ENCODE data around the gene FBXL7.
"Not testable (repeated sequence)": the region's sequence is repeated elsewhere in the genome, so short reads cannot be mapped to it uniquely, and the experiment has no call there.

FBXL7 gene

DNA sequence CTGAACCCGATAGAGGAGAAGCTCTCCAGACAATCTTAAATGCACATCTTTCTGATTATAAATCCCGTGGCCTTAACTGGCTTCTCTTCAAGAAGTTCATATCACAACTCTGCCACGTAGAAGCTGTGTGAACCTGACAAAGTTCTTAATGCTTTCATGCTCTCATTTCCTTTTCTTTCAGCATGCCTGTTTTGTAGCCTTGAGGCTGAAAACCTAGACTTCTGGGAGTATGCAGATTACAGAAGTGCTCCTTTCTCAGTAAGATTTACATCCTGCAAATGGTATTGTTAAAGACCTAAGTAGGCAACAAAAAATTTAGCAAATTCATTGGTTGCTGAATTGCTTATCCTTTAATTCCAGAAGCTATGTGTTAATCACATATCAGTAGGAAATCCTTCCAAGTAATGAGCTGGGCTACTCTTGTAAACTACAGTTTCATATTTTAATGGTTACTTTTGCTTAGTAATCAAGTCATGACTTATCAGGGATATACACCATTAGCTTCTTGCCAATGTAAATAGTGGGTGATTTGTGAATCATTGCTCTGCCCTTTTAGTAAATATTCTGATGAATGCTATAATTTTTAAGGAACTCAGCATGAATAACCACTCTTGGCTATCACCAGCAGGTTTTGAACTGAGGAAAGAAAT lies 334.7 kb downstream of the FBXL7 start:
- no peak for DNase-seq

DNA sequence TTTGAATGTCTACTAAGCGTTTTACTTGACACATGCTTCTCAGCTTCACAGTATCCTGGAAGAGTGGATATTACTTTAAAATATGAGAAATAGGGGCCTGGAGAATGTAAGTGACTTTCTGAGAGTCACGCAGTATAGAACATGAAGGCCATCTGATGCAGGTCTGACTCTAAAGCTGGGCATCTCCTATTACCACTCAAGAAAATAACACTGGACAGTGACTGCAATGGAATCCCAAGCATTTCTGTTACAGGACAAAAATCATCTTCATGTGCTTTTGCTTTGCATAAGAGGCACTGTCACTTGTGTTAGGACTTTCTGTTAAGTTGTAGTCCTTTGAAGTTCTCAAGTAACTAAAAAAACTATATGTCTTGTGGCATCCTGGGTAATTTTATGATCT lies 335.5 kb downstream of the FBXL7 start:
- no peak for DNase-seq

DNA sequence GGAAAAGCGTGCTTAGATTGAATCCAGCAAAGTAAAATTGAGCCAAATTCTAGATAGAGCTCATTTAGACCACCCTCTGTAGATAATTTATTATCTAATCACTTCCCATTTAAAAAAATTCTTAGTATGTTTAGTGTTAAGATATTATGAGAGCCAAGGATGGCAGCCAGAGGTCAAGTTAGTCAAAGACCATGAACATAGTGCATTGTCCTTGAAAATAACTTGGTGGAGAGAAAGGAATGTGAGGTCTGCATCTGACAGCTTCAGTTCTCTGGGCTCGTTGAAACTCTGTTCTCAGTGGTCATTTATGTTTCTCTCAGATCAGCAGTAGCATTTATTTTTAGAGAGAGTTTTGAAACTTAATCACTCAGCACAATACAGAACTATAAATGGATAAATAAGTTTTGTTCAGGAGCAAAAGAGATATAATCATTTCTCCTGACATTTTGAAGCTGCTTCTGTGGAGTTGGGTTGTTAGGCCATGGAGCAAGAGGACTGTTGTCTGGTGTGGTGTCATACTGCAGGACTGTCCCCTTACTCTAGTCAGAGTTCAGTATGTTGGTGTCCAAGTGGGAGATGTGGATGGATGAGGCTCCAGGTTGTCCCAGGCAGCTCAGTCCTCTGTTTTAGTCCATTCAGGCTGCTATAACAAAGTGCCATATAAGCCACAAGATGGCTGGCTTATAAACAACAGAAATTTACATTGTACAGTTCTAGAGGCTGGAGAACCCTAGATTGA lies 337.7 kb downstream of the FBXL7 start:
- no peak for DNase-seq

DNA sequence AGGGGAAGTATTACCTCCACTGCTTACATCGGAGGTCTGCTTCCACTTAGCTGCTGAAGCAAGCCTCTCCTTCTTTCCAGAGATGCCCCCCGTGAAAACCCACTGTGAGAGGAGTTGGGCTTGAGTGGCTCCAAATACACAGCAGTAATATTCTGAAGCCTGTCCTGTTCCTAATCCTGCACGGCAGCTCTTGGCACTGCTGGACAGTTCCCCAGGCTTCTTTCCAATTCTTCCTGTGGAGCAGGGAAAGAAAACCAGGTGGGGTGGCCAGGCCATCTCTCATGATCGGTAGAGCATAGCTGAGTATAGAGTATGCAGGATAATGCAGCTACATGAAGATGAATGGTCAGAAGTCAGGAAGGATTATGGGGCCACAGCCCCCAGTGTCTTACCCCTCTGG lies 344.3 kb downstream of the FBXL7 start:
- no peak for DNase-seq

DNA sequence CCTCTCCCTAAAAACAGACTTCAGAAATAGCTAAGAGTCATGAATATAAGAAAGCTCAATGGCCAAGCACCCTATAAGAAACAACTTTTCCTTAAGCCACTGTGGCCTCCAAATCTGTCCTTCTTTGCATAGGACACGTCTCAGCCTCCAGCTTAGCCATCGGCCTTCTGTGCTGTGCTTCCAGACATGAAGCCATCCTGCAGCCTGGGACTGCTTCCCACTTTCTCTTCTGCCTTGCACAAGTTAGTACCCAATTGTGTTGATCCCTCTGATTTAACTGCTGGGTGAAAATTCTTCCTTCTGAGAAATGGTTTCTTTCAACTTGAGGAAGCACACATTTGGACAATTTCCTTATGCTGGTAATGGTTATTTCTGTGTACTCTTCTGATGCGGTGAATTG lies 344.9 kb downstream of the FBXL7 start:
- DNase-seq = no peak

DNA sequence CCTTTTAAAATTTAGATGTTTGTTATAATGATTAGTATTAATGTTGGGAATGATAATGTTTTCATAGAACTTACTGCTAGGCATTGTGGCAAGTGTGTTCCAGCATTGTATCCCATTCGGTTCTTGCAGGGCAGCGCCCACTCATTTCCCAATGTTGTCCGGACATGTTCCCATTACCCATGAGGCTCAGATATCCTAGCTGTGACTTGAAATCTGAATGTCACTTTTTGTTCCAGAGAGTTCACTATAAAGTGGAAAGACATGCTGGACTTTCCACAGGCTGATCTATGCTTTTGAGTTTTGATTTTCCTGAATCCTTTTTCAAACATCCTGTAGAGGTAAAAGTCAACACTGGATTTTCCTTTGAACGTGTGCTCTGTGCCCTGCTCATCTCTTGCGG lies 350.6 kb downstream of the FBXL7 start:
- no peak for DNase-seq

DNA sequence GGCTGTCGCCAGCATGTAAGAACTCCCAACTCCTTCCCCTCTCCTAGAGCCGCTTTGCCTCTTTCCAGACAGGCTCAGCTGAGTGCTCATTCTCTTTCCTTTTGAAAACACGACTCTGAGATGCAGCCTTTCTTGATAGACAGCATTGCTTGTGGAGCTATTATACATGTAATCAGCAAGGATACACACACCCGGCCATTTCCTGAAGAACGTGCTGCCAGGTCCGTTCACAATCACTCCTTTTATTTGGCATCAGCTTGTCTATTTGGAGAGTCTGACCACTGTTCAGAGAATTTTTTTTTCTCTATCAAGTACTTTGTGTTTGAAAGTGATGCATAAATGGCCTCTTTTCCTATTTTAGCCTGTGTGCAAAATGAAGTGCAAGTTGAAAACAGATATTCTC lies 351.0 kb downstream of the FBXL7 start:
- DNase-seq = no peak

DNA sequence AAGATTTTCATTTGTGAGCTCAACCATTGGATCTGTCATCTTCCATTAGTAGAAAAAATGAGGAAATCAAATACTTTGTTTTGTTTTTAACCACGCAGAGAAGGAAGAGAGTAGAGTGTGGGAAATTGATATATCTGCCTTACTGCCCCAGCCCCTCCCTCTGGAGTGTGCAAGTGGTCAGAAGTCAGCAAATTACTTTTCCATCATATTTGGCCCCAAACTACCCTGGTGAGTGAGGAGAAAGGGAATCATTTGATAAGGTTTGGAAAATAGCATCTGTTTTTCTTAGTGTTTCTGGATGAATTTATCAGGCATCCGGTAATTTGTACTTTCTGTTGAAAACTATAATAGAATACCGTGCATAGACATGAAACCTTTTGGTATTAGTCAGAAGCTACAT lies 352.2 kb downstream of the FBXL7 start:
- DNase-seq = no peak

DNA sequence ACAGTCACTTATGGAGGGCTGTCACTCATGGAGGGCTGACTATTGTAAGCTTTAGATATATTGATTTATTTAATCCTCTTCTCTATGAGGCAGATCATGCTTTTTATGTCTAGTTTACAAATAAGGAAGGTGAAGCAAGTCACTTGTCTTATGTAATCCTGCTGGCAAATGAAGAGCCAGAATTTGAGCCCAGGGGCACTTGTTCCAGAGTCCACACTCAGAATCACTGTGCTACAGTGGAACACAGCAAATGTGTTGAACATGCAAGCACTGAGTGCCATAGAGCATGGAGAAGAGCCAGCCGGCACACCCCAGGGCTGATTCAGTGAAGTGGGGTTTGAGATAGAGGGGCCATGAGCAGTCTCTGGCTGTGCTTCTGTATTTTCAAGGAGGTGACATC lies 353.0 kb downstream of the FBXL7 start:
- DNase-seq = no peak

DNA sequence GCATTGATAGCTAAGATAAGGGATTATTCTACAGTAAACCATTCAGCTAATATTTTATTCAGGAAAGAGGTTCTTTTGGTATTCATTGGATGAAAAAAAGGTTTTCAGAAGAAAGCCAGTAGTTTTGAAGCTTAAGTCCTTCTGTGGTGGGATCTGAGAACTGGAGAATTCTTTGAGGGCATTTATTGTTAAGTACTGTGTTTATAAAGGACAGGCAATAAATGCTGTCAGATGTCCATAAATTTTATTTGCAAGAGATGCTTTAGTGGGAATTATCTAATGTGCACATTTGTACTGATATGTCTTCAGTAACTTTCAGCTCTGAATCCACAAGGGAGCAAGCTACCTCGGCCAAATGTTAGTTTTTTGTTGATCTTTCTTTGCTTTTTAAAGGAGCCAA lies 358.3 kb downstream of the FBXL7 start:
- no peak for DNase-seq

DNA sequence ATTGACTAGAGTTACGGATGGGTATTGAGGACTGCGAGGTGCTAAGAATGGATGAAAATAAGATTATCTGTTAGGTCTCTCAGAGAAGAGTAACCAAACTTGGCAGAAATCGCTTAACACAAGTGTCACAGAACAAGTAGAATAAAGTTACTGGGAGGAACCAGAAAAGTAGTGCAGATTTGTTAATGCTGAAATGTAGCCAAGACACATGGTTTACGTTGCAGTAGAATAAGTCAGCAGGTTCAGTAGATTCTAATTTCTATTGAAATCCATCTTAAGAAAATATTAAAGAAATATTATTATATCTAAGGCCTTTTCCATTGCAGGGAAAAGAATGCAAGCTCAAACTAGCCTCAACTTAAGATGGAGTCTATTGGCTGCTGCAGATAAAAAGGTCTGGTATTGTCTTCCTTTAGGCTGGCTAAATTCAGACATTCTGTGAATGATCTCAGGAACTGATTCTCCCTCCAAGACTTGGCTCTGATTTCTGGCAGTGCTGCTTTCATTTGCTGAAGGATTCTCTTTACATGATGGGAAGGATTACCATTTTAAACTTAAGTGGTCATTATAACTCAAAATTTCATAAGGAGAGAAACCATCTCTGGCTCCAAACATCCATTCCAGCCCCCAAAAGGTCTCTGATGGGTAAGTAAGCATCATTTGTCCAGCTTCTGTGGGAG lies 364.7 kb downstream of the FBXL7 start:
- no peak for DNase-seq

DNA sequence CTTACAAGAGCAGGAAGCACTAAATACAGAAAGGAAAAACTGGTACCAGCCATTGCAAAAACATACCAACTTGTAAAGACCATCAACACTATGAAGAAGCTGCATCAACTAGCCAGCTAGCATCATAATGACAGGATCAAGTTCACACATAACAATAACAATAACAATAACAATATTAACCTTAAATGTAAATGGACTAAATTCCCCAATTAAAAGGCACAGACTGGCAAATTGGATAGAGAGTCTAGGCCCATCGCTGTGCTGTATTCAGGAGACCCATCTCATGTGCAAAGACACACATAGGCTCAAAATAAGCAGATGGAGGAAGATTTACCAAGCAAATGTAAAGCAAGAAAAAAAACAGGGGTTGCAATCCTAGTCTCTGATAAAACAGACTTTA lies 372.3 kb downstream of the FBXL7 start:
- DNase-seq = not testable (repeated sequence)

DNA sequence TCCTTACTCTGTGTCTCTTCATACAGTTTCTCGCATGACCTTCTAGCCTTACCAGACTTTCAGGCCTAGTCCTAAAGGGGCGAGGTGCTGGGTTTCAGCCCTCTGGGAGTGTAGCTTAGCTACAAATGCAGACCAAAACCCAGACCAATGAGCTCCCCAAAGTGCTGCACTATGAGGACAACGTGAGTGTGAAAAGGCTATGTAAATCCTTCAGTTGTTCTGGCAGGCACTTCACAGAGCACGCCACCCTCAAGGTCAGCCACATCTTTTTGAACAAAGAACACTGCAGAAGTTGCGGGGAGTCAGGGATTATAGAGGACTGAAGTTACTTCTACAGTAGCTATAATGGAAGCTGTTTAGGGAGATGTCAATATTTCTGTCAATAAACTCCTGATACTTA lies 377.9 kb downstream of the FBXL7 start:
- DNase-seq = no peak

DNA sequence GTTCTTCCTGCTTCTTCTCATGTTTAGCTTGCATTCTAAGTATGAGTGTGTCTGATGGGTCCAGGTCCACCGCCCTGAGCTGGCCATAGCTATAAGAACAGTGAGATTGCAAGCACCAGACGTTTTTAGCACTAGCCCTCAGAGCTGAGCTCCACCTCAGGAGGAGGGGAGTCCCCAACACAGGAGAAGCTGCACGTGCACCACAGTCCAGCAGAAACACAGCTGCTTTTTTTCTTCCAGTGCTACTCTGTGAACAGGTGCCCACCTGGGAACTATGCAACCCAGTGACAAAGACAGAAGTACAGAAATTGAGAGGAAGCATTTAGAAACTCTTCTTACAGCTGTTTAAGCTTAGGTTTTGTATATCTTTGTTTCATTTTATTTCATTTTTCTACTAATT lies 380.2 kb downstream of the FBXL7 start:
- DNase-seq = no peak

DNA sequence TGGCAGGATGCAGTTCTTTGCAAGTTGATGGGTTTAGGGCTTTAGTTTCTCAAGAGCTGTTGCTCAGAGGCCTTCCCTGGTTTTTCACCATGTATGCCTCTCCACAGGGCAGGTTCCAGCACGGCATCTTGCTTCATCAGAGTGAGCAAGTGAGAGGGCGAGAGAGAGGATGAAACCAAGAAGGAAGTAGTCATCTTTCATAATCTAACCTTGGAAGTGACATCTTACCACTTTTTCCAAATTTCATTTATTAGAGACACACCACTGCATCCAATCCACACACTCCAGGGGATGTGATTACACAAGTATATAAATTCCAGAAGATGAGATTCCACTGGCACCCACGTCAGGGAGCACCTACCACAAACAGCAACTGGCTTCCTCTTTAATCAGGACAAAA lies 385.2 kb downstream of the FBXL7 start:
- no peak for DNase-seq

DNA sequence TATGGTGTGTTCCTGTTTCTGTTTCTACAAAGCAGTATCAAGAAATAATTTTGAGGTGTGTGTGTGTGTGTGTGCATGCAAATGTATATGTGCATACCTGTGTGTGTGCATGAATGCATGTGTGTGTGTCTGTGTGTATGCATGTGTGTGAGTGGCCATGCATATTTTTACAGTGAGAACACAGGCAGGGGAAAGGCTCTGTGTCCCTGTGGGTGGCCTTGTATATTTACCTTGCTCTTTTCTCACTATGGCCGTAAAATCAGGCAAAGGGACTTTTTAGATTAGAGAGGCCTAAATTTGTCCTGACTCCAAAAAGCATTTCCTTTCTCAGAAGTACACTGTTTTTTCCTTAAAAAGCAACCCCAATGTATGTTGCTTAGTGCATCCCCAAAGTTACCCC lies 386.2 kb downstream of the FBXL7 start:
- DNase-seq = no peak

DNA sequence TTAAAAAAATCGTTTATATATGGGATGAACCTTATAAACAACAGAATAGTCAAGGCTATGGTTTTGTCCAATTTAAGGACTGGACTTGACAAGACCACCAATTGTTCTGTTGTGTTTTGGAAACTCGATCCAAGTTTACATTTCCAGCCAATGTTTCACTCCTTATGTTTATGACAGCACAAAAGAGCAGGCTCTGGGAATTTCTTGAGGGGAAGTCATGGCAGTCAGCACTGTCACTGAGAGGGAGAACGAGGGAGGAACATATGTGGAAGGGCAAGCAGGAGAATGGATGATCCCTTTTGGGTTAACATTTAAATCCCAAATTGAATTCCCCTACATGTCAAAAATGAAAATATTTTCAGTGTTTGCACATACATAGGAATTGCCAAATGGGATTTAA lies 387.1 kb downstream of the FBXL7 start:
- DNase-seq = no peak

DNA sequence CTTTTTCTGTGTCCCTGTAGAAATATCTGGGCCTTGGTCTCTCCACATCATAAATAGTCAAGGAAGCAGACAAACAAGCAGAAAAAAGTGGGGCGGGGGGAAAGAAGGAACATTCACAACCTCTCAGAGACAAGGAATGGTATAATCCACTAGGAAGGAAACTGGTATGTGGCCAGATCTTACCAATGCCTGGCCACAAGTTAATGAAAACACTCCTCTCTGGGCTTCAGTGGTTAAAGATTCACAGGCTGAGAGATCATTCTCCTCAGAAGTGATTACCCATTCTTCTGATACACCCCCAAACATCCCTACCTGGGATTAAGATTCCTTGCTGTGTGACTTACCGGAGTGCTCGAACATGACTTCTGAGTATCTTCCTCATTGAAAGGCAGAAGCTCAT lies 389.0 kb downstream of the FBXL7 start:
- DNase-seq = no peak

DNA sequence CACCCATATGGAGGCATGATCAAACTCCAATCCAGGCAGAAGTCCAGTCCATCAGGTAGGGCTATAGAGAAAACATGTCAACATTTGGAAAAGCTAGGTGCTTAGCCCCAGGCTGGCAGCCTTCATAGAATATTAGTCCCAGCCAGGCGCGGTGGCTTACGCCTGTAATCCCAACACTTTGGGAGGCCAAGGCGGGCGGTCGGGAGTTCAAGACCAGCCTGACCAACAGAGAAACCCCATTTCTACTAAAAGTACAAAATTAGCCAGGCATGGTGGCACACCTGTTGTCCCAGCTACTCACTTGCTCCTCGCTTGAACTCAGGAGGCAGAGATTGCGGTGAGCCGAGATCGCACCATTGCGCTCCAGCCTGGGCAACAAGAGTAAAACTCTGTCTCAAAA lies 393.9 kb downstream of the FBXL7 start:
- DNase-seq = no peak

DNA sequence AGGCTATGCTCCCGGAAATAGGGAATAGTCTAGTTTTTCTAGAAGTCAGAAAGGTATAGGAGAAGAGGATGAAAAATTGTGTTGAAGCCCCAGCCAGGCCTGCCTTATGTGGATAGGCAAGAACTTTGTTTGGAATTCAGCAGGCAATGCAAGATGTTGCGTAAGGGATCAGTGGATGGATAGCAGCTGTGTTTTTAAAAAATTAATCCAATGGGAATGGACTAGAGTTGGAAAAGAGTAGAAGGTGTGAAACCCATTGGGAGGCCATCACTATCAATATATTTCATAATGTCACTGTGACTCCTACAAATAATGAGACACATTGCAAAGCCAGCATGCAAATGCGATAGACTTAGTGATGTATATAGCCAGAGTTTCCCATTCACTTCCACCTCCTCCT lies 397.7 kb downstream of the FBXL7 start:
- no peak for DNase-seq

DNA sequence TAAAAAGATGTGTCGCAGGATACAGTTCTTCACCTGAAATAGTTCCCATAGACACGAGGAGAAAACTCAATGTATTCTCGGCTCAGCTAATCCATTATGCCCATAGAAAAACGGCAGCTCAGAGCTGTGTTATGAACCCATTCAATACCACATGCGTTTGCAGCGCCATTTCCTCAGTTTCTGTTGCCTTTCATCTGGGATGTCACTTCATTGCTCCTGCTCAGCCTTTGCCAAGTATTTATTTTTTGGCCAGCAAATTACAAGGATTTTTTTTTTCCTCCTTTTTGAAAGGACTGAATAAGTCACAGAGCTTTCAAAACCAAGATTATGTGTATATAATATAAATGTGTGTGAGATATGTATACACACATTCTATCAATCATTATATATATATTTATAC lies 398.7 kb downstream of the FBXL7 start:
- DNase-seq = no peak

DNA sequence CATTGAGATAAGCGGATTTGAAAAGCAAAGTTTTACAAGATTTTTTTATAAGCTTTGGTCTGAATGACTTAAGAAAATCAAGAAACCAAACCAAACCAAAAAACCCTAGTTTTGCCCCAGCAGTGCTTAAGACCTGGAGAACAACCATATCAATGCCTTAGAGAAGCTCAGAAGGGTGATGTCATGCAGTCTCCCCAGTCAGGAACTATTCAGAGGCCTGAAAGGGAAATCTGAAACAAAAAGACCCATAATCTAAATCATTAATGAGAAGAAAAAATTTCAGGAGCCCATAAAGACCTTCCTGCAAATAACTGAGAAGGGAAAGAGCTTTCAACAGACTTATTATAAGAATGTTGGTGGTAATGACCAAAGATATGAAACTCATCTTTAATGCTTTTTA lies 399.5 kb downstream of the FBXL7 start:
- DNase-seq = no peak

DNA sequence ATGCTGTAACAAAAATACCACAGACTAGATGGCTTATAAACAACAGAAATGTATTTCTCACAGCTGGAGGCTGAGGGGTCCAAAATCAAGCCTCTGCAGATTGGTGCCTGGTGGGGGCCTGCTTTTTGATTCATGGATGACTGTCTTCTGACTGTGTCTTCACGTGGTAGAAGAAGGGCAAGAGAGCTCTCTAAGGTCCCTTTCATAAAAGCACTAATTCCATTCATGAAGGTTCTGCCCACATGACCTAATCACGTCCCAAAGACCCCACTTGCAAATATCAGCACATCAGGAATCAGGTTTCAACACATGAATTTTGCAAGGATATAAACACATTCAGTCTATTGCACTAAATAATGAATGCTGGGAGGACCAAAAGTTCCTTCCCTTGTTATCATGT lies 401.2 kb downstream of the FBXL7 start:
- no peak for DNase-seq

DNA sequence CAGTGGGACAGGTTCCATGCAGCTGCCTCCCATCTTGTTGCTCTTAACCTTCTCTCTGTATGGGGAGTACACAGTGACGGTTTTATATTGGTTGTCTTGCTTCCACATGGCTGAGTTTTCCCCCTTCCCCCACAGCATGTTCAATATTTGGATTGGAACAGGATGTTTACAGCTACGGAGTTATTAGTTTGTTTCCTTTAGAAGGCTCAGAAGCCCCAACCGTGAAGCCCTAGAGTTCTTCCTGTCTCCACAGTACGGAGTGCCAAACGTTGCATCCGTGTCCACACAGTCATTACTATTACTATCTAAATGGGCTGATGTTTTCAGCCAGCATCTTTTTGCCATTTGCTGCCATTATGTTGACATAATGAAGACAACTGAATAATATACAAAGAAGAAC lies 402.1 kb downstream of the FBXL7 start:
- no peak for DNase-seq

Data from stimulated activated CD4-positive, alpha-beta T cell treated with anti-CD3 and anti-CD28 coated beads, Interleukin-15, amount 100 ng/mL, for 24 hours (primary cell).